Naive B cell (primary cell): Measurements from ENCODE around the gene CNBP. TPM values are rescaled to one million over a fixed set of nuclear protein-coding genes. Genes with fewer than 3 reads are reported as not detected.
A peak's percentile ranks its signal among the peaks of the same experiment; 100 is the strongest.
"Not testable (repeated sequence)": the region's sequence is repeated elsewhere in the genome, so short reads cannot be mapped to it uniquely, and the experiment has no call there.

Source experiments
- ATAC-seq, 2 donors: fragments of 150-1000 bp; cut with Tn5 transposase; 2 replicates each; pipeline ENCODE4 v1.10.0; 2021; ENCODE audit warnings: low read depth in 2 of 2, mild to moderate bottlenecking in 2 of 2, moderate library complexity in 2 of 2
- DNase-seq: peaks from one replicate; pipeline ENCODE4 v3.0.0; 2022
- H3K27ac Mint-ChIP-seq, 6 donors: one replicate each; pipeline ENCODE4 v1.8.0; 2020 to 2022; ENCODE audit warnings: mild to moderate bottlenecking in 6 of 6, mixed read lengths in 6 of 6, moderate library complexity in 5 of 6, inconsistent platforms in 2 of 6
- H3K27me3 Mint-ChIP-seq, 3 donors: one replicate each; pipeline ENCODE4 v1.8.0; 2021 to 2022; ENCODE audit warnings: mixed read lengths in 3 of 3, mild to moderate bottlenecking in 1 of 3
- H3K36me3 Mint-ChIP-seq, 2 donors: one replicate each; pipeline ENCODE4 v1.8.0; 2020 to 2022; ENCODE audit warnings: mixed read lengths in 2 of 2, inconsistent platforms in 1 of 2, mild to moderate bottlenecking in 1 of 2
- H3K4me1 Mint-ChIP-seq, 3 donors: one replicate each; pipeline ENCODE4 v1.8.0; 2020 to 2022; ENCODE audit warnings: mixed read lengths in 3 of 3, inconsistent platforms in 1 of 3, mild to moderate bottlenecking in 1 of 3, moderate library complexity in 1 of 3
- H3K4me3 Mint-ChIP-seq, 8 donors: one replicate each; pipeline ENCODE4 v1.8.0; 2020 to 2022; ENCODE audit warnings: mild to moderate bottlenecking in 8 of 8, mixed read lengths in 8 of 8, moderate library complexity in 8 of 8, inconsistent platforms in 2 of 8
- H3K9me3 Mint-ChIP-seq, 7 donors: one replicate each; pipeline ENCODE4 v1.8.0; 2020 to 2022; ENCODE audit warnings: mixed read lengths in 7 of 7, mild to moderate bottlenecking in 5 of 7, inconsistent platforms in 2 of 7, moderate library complexity in 1 of 7
- polyA plus RNA-seq, 6 donors: library from polyadenylated mRNA; unstranded; fragments of 300-500 nt; fragmentation: Illumina TruSeq; gene quantifications; one replicate each; pipeline ENCODE4 v1.2.3, GENCODE V29; 2021; ENCODE audit warnings: low read depth in 6 of 6

Gene CNBP
- 1,000 to 10,000 TPM in 3 of 6 donors, 100 to 1,000 TPM in 3; 838 to 1,460 (median 963) TPM for polyA plus RNA-seq

DNA sequence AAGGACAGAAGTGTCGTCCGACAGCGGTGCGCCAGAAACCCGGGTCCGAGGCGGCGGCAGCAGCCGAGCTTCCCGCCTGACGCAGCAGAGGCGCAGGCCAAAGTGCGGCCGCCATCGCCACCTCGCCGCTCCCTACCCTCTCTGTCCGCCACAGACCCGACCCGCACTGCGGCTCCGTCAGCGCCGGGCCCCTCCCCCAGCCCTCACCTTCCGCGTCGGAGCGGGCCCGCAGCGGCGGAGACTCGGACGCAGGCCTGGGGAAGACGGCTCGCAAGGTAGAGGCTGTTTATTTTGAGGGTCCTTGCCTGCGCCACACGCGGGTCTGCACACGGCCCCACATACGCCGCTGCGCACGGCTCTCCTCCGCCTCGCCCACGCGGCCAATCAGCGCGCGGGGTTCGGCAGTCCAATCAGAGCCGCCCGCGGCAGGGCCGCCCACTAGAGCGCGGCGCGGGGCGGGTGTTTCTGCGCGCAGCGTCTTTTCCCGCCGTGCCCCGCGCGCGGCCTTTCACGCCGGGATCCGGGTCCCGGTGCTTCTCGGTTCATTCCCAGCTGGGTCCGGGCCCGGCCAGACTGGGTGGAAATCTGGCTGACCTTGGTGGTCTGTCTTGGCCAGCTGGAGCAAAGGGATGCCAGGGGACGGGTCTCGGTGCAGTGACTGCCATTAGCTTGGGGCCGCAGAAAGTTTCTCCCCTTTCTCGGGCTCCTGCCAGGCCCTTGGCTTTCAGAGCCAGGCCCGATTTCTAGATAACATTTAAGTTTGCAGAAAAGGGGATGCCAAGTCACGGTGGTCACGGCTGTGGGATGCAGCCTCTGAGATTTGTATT, at the start of gene CNBP:
TSS of gene CNBP (minus strand) at position 328 of the 827 bp plus-strand sequence. CDS start 12,139 bp downstream, outside the sequence.
- H3K36me3 Mint-ChIP-seq, result peaks cover 0 to 4% of the 10 kb centered on the region in 2 donors
- ATAC-seq, result peak; percentile 94 to 97
- H3K4me3 Mint-ChIP-seq, result peak within 1 kb of the TSS; percentile 92 to 99 (median 96)
- no peaks in the 10 kb centered on the region for H3K27me3 Mint-ChIP-seq
- peaks cover 26 to 48% (median 44%) of the 10 kb centered on the region in 3 donors for H3K4me1 Mint-ChIP-seq
- peak within 1 kb of the TSS; percentile 97 to 100 (median 98) for H3K27ac Mint-ChIP-seq
- H3K9me3 Mint-ChIP-seq, result no peaks in the 10 kb centered on the region
- peak; percentile 94 for DNase-seq

DNA sequence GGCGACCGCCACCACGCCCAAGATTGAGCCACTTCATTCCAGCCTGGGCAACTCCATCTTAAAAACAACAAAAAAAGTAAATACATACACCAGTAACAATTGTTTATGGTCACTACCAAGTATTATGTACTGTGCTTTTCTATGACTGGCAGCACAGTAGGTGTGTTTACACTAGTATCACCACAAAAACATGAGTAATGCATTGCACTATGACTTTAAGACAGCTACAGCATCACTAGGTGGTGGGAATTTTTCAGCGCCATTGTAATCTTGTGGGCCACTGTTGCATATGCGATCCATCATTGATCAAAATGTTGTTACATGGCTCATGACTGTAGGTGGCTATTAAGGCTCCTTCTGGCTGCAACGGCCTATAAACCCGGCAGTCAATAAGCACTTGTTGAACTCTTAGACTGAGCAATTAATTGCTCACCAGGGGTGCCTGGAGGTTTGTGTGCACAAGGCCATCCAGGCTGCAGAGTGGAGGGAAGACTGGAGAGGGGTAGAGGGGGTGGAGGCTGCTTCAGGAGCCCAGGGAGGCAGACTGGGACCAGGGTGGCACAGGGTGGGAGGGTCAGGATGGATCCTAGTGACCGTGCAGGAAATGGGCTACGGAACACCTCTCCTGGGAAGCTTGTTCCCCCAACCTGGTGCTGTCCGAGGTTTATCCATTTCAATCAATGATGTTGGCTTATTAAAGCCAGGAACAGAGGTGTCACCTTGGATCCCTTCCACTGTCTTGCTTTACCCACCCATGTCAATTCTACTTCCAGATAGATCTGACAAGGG, 47.8 kb upstream of the CNBP start:
- H3K27me3 Mint-ChIP-seq, result no peaks in the 10 kb centered on the region
- H3K27ac Mint-ChIP-seq, result peak overlapping the region; percentile 71 to 98 (median 86)
- H3K9me3 Mint-ChIP-seq, result peaks cover 0 to 2% (median 0%) of the 10 kb centered on the region in 7 donors
- DNase-seq (no peak), ATAC-seq (no peak)
- peaks cover 36 to 66% (median 60%) of the 10 kb centered on the region in 3 donors for H3K4me1 Mint-ChIP-seq
- H3K36me3 Mint-ChIP-seq, result no peaks in the 10 kb centered on the region
- no peak overlapping the region for H3K4me3 Mint-ChIP-seq

DNA sequence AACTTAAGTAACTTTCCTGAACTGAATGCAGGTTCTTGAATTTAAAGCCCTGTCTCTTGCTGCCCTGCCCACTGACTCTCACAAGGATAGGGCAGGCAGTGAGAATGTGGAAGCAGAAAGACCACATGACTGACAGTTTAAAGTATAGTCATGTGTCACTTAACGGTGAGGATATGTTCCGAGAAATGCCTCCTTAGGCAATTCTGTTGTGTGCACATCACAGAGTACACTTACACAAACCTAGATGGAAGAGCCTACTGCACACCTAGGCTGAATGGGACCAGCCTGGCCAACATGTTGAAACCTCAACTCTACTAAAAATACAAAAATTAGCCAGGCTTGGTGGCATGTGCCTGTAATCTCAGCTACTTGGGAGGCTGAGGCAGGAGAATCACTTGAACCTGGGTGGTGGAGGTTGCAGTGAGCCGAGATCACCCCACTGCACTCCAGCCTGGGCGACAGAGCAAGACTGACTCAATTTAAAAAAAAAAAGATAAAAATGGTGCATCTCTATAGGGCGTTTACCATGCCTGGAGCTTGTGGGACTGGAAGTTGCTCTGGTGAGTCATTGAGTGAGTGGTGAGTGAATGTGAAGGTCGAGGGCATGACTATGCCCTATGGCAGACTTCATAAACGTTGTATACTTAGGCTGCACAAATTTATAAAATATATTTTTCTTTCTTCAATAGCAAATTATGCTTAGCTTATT, 46.8 kb upstream of the CNBP start:
- DNase-seq (no peak), ATAC-seq (no peak)
- H3K9me3 Mint-ChIP-seq, result peaks cover 0 to 2% (median 0%) of the 10 kb centered on the region in 7 donors
- H3K4me3 Mint-ChIP-seq, result no peak overlapping the region
- no peaks in the 10 kb centered on the region for H3K36me3 Mint-ChIP-seq
- peak overlapping the region in 5 of 6 donors; percentile 38 to 88 (median 72) for H3K27ac Mint-ChIP-seq
- no peaks in the 10 kb centered on the region for H3K27me3 Mint-ChIP-seq
- H3K4me1 Mint-ChIP-seq, result peaks cover 36 to 63% (median 57%) of the 10 kb centered on the region in 3 donors

DNA sequence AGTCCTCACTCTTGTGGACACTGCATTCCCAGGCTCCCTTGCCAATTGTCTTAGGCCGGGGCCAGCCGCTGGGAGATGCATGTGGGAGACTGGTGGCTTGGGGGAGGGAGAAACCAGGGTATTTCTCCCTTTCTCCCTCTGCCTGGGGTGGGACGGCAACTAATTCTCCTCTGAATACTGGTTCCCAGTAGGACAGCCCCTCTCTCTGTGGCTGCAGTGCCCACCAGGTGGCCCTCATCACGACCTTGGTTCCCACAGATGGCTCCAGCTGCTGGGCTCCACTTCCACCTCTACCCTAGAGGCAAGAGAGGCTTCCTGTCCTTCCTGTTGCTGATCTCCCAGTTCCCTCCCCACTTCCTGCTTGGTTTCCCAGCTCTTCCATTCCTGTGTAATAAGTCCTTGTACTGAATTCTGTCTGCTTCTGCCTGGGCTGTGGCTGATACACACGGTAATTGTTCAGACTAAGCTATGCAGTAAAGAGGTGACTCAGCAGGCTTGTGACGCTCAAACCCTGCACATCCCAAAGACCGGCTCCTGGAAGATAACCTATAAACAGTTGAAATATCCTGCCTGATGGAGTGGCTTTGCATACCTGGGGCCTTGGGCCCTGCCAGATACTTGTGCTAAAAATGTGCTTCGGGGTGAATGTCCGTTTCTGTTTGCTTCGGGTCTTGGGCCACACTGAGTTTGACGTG, 45.3 kb upstream of the CNBP start:
- no peak for ATAC-seq
- no peak for DNase-seq
- Mint-ChIP-seq H3K27ac (peak overlapping the region in 4 of 6 donors; percentile 52 to 85 (median 75)), H3K9me3 (peaks cover 0 to 2% (median 0%) of the 10 kb centered on the region in 7 donors), H3K27me3 (no peaks in the 10 kb centered on the region), H3K36me3 (no peaks in the 10 kb centered on the region), H3K4me3 (no peak overlapping the region), H3K4me1 (peaks cover 33 to 57% (median 47%) of the 10 kb centered on the region in 3 donors)

DNA sequence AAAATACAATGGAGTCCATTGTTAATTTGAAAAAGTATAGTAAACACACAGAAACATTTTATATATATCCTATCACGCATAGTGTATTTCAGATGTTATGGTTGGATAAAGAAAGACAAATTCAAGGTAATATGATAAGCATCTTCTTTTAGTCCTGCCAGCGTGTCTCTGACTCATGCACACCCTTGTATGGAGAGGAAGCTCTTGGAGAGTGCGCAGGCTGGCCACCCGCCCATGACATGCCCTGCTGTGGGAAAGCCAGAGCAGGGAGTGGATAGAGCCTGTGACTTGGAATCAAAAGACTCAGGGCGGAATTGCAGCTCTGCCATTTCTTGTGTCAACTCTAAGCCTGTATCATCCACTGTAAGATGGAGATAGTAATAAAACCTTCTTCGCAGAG, 42.7 kb upstream of the CNBP start:
- no peak overlapping the region for H3K4me3 Mint-ChIP-seq
- H3K27me3 Mint-ChIP-seq, result no peaks in the 10 kb centered on the region
- H3K9me3 Mint-ChIP-seq, result no peaks in the 10 kb centered on the region

DNA sequence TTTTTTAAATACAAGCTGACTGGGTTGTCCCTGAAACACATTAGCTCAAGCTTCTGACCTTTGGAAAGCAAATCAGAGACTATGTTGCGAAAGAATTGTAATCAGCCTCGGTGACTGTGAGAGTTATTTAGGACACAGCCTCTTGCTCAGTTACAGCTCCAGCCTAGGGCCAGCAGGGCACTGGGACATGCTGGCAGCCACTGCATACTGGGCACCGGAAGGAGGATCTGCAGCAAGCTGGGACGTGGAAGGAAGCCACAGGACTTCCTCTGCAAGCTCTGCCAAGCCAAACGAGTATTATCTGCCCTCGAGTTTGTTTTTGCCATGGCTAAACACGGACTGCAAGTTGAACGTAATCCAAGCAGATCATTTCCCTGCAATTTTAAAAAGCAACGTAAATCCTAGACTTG, 41.3 kb upstream of the CNBP start:
- H3K9me3 Mint-ChIP-seq, result no peaks in the 10 kb centered on the region
- ATAC-seq, result no peak
- no peaks in the 10 kb centered on the region for H3K36me3 Mint-ChIP-seq
- peak overlapping the region in 1 of 8 donors; percentile 37 for H3K4me3 Mint-ChIP-seq
- no peaks in the 10 kb centered on the region for H3K27me3 Mint-ChIP-seq
- H3K4me1 Mint-ChIP-seq, result peaks cover 21 to 28% (median 27%) of the 10 kb centered on the region in 3 donors
- H3K27ac Mint-ChIP-seq, result peak overlapping the region in 2 of 6 donors; percentile 6 to 82
- no peak for DNase-seq

More for the DNA sequence above, 42.7 kb upstream of the CNBP start:
- Mint-ChIP-seq H3K4me1 (peaks cover 21 to 35% (median 33%) of the 10 kb centered on the region in 3 donors), H3K36me3 (no peaks in the 10 kb centered on the region), H3K27ac (peak overlapping the region in 1 of 6 donors; percentile 39)
- ATAC-seq (no peak), DNase-seq (no peak)

DNA sequence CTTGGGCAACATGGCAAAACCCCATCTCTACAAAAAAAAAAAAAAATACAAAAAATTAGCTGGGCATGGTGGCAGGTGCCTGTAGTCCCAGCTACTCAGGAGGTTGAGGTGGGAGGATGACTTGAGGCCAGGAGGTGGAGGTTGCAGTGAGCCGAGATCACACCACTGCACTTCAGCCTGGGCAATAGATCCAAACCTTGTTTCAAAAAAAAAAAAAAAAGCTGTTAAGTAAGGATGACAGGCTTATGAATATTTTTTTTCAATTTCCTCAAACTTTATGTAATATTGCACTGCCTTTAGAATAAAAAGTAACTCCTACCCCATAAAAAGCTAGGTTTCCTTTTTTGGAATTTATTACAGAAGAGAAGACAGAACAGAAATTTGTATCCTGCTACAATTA, 40.7 kb upstream of the CNBP start:
- H3K27me3 Mint-ChIP-seq, H3K36me3 Mint-ChIP-seq, ATAC-seq, H3K27ac Mint-ChIP-seq, DNase-seq, H3K9me3 Mint-ChIP-seq, H3K4me3 Mint-ChIP-seq: not testable (repeated sequence)
- peaks cover 20 to 28% (median 21%) of the 10 kb centered on the region in 3 donors for H3K4me1 Mint-ChIP-seq

DNA sequence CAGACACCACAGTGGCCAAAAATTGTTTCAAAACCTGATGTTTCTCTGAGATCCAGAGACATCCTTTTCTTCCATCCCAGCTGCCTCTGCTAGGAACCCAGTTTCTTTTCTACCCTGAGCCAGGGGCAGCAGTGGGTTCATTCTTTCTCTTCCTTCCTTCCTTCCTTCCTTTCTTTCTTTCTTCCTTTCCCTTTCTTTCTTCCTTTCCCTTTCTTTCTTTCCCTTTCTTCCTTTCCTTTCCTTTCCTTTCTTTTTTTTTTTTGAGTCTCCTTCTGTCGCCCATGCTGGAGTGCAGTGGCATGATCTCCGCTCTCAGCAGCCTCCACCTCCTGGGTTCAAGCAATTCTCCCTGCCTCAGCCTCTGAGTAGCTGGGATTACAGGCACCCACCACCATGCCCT, 35.0 kb upstream of the CNBP start:
- Mint-ChIP-seq H3K27ac (no peak overlapping the region), H3K4me3 (no peak overlapping the region), H3K4me1 (no peaks in the 10 kb centered on the region), H3K9me3 (no peaks in the 10 kb centered on the region), H3K27me3 (peaks cover 0 to 9% (median 4%) of the 10 kb centered on the region in 3 donors), H3K36me3 (no peaks in the 10 kb centered on the region)
- ATAC-seq (no peak), DNase-seq (no peak)

DNA sequence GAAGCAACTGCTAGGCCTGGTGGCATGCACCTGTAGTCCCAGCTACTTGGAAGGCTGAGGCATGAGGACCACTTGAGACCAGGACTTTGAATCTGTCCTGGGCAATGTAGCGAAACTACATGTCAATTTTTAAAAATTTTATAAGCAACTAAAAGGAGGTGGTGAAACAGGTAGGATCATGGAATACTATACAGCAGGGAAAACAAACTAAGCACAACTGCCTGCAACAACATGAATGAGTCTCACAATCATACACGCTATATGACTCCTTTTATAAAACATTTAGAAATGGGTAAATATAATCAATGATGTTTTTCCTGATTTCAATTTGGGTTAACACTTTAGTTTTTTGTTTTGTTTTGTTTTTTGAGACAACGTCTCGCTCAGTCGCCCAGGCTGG, 29.5 kb upstream of the CNBP start:
- Mint-ChIP-seq H3K4me3 (no peak overlapping the region), H3K4me1 (no peaks in the 10 kb centered on the region), H3K36me3 (no peaks in the 10 kb centered on the region), H3K9me3 (no peaks in the 10 kb centered on the region), H3K27ac (no peak overlapping the region), H3K27me3 (peaks cover 4 to 8% (median 4%) of the 10 kb centered on the region in 3 donors)
- DNase-seq, result no peak
- ATAC-seq, result no peak

DNA sequence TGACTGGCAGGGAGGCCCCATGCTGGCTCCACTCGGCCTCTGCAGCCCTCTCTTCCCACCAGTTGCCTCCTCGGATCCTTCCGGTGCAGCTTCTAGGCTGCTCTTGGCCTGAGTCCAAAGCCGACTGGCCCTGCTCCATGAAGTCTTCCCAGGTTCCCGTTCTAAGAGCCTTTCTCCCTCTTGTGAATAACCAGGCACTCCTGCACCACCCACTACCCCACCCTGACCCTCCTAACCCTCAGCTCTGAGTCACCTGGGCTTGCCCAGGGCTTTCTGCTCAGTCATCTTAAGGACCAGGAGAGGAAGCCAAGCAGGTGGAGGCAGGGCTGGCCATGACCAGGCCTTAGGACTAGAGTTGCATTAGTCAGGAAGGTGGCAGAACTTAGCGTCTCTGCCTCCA, 28.1 kb upstream of the CNBP start:
- ATAC-seq (no peak), DNase-seq (no peak)
- Mint-ChIP-seq H3K36me3 (no peaks in the 10 kb centered on the region), H3K27me3 (peaks cover 4 to 8% (median 4%) of the 10 kb centered on the region in 3 donors), H3K4me3 (no peak overlapping the region), H3K27ac (no peak overlapping the region), H3K4me1 (peaks cover 0 to 4% (median 0%) of the 10 kb centered on the region in 3 donors), H3K9me3 (no peaks in the 10 kb centered on the region)

DNA sequence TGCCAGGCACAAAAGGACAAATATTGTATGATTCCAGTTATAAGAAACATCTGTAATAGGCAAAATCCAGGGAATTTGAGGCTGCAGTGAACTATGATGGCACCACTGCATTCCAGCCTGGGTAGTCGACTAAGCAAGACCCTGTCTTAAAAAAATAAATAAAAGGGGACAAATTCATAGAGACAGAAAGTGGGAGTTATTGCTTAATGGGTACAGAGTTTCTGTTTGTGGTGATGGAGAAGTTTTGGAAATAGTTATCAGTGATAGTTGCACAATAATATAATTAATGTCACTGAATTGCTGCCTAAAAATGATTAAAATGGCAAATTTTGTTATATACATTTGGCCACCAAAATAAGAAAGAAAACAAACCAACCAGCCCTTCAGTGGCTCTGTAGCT, 27.6 kb upstream of the CNBP start:
- Mint-ChIP-seq H3K9me3 (no peaks in the 10 kb centered on the region), H3K4me1 (peaks cover 0 to 4% (median 0%) of the 10 kb centered on the region in 3 donors), H3K4me3 (no peak overlapping the region), H3K27me3 (peaks cover 4 to 8% (median 4%) of the 10 kb centered on the region in 3 donors), H3K36me3 (no peaks in the 10 kb centered on the region), H3K27ac (peak overlapping the region in 1 of 6 donors; percentile 33)
- ATAC-seq, result no peak
- DNase-seq, result no peak

DNA sequence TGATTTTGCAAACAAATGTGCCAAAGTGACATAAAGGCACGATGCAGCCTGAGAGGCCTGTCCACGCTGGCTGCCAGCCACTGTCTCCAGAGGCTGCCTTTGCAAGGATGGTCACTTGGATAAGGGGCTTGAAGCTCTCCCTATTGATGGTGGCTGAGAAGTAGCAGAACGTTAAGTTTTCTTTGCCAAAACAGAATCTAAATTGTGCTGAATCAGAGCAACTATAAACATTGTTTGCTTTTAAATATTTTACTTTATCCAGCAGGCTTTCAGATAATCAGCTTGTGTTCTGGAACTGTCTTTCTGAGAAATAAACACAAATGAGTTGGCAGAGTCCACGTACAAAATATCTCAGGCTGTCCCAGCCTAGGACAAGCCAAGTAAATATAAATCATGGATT, 23.8 kb upstream of the CNBP start:
- Mint-ChIP-seq H3K27ac (peak overlapping the region in 2 of 6 donors; percentile 3 to 81), H3K27me3 (peaks cover 4 to 8% (median 4%) of the 10 kb centered on the region in 3 donors), H3K36me3 (no peaks in the 10 kb centered on the region), H3K4me3 (peak overlapping the region in 1 of 8 donors; percentile 77), H3K4me1 (peaks cover 0 to 4% (median 0%) of the 10 kb centered on the region in 3 donors), H3K9me3 (no peaks in the 10 kb centered on the region)
- no peak for DNase-seq
- no peak for ATAC-seq
